ENCODE results near the gene NANOGP8. TPM values are rescaled to one million over a fixed set of nuclear protein-coding genes. Genes with fewer than 3 reads are reported as not detected.

Gene NANOGP8
- total and polyA plus RNA-seq, 9 of the 15 experiments (the other 6 are each of a cell fraction or from before 2014, with no cell fraction given), result not detected

DNA sequence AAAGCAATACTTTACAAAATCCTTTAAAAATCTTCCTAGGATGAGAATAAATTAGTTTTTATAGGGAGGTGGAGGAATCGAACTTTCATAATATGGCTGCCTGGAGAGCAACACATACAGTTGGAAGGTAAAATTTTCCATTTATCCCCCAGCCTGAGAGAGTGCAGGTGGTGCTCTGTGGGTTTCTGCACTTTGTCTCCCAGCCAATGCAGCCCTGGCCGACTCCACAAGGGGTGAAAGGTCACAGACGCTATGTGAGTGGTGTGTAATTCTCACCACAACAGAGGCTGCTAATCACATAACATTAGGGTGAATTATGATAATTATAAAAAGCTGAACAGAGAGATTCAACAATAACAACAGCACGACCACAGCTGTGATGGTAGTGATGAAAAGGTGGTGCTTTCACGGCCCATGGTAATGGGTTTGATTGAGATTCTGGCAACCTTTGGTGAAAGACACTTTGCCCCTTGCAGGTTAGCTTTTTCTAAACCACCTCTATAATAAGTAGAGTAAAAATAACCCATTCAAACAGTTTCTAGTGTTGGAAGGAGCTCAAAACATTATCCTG lies 30.1 kb upstream of the NANOGP8 start:
- Histone ChIP-seq H3K4me1 (replicated peaks in 1 of 2; ENCODE audit: control insufficient read depth in 2 of 2, insufficient read depth in 2 of 2, low read length in 2 of 2) (no peaks in the 10 kb centered on the region), H3K9me1 (ENCODE audit: control insufficient read depth, insufficient read depth, low read length) (no peaks in the 10 kb centered on the region), H3K27ac (ENCODE audit: extremely low read depth, low read depth, low read length) (no peak overlapping the region), H3K9ac (ENCODE audit: insufficient read depth in 1 of 2, low read depth in 2 of 2, low read length in 2 of 2) (no peak overlapping the region), H3K4me2 (ENCODE audit: insufficient read depth, low read length) (no peak overlapping the region), H3K4me3 (no peak overlapping the region), H2AFZ (ENCODE audit: low read depth, low read length) (peak overlapping the region; percentile 27; the same call in 1 of the 2 replicates), H4K20me1 (replicated peaks; ENCODE audit: control insufficient read depth, insufficient read depth, low read length) (no peaks in the 10 kb centered on the region), H3K79me2 (ENCODE audit: control insufficient read depth, insufficient read depth, low read length) (no peaks in the 10 kb centered on the region), H3K36me3 (ENCODE audit: control insufficient read depth, insufficient read depth, low read length) (no peaks in the 10 kb centered on the region), H3K27me3 (ENCODE audit: control insufficient read depth in 2 of 2, insufficient read depth in 2 of 2, low read length in 2 of 2) (no peaks in the 10 kb centered on the region), H3K9me3 (replicated peaks; ENCODE audit: control insufficient read depth, insufficient read depth, low read depth, low read length) (no peaks in the 10 kb centered on the region)
- no TSS peak for BruUV-seq (replicated peaks)
- in situ Hi-C loops (cut with MboI), result no loop called here
- ChIA-PET CTCF (ENCODE audit: low intra/inter-chr PET ratio) (no interaction called here), POLR2A (no interaction called here)
- TF ChIP-seq ZNF140 (CRISPR knock-in tag; IDR thresholded peaks at IDR 0.05), result no peak
- no peak; the same call in 1 of the 2 replicates for TF ChIP-seq NR2C2 (CRISPR knock-in tag; IDR thresholded peaks at IDR 0.05)
- TF ChIP-seq NR2C2 (tag; IDR thresholded peaks at IDR 0.05), result peak; percentile 23; the same call in 1 of the 2 replicates
- peak; percentile 67; the same call in 1 of the 2 replicates for TF ChIP-seq NR2C1 (IDR thresholded peaks at IDR 0.05)
- TF ChIP-seq NR2C1 (tag; IDR thresholded peaks at IDR 0.05), result peak; percentile 55
- intact Hi-C loops (cut with micrococcal nuclease), result no loop called here
- DNase-seq (ENCODE audit: extremely low read depth in 1 of 4, low spot score in 3 of 4), result peak in 1 of 4 experiments; percentile 26
- 11% methylated on average over 5 of the region's 5 CpGs for WGBS (ENCODE audit: insufficient coverage, low coverage, missing lambda C conversion rate)
- peak; percentile 63; the same call in 2 of the 3 replicates for ATAC-seq
- FAIRE-seq, result no peak

DNA sequence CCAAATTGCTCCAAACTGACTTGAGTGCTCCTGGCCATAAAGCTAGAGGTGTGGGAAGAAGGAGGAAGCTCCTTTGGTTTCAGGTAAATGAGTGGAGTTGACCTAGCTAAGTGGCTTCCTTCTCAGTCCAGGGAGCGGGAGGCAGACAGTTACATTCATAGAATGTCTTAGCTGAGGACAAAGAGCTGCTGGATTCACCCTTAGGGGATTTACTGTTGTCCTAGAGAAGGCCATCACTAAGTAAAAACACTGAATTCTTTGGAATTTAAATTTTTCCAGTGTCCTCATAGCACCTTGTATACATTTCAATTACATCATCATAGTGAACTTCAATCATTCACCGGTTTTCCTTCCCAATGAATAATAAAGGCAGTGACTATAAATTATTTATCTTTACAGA lies 27.3 kb upstream of the NANOGP8 start:
- Histone ChIP-seq H2AFZ (ENCODE audit: low read depth, low read length) (no peak overlapping the region), H3K4me1 (replicated peaks in 1 of 2; ENCODE audit: control insufficient read depth in 2 of 2, insufficient read depth in 2 of 2, low read length in 2 of 2) (no peaks in the 10 kb centered on the region), H3K4me2 (ENCODE audit: insufficient read depth, low read length) (no peak overlapping the region), H3K79me2 (ENCODE audit: control insufficient read depth, insufficient read depth, low read length) (no peaks in the 10 kb centered on the region), H3K9me3 (replicated peaks; ENCODE audit: control insufficient read depth, insufficient read depth, low read depth, low read length) (no peaks in the 10 kb centered on the region), H3K4me3 (no peak overlapping the region), H3K27ac (ENCODE audit: extremely low read depth, low read depth, low read length) (no peak overlapping the region), H3K9me1 (ENCODE audit: control insufficient read depth, insufficient read depth, low read length) (no peaks in the 10 kb centered on the region), H3K9ac (ENCODE audit: insufficient read depth in 1 of 2, low read depth in 2 of 2, low read length in 2 of 2) (no peak overlapping the region), H3K36me3 (ENCODE audit: control insufficient read depth, insufficient read depth, low read length) (no peaks in the 10 kb centered on the region), H3K27me3 (ENCODE audit: control insufficient read depth in 2 of 2, insufficient read depth in 2 of 2, low read length in 2 of 2) (no peaks in the 10 kb centered on the region), H4K20me1 (replicated peaks; ENCODE audit: control insufficient read depth, insufficient read depth, low read length) (no peaks in the 10 kb centered on the region)
- WGBS (ENCODE audit: insufficient coverage, low coverage, missing lambda C conversion rate), result 53% methylated on average over 2 of the region's 2 CpGs
- no peak for DNase-seq (ENCODE audit: extremely low read depth in 1 of 4, low spot score in 3 of 4)
- intact Hi-C loops (cut with micrococcal nuclease), result no loop called here
- ATAC-seq, result no peak
- ChIA-PET POLR2A (no interaction called here), CTCF (ENCODE audit: low intra/inter-chr PET ratio) (no interaction called here)
- in situ Hi-C loops (cut with MboI), result no loop called here
- TF ChIP-seq HIVEP1 (CRISPR knock-in tag; IDR thresholded peaks at IDR 0.05), result no peak
- TF ChIP-seq, protein P1, sequence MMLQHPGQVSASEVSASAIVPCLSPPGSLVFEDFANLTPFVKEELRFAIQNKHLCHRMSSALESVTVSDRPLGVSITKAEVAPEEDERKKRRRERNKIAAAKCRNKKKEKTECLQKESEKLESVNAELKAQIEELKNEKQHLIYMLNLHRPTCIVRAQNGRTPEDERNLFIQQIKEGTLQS (IDR thresholded peaks at IDR 0.05), result peak; percentile 17; the same call in 1 of the 2 replicates
- TF ChIP-seq, protein P1 (CRISPR knock-in tag; conservative IDR thresholded peaks at IDR 0.05), result no peak
- no TSS peak for BruUV-seq (replicated peaks)
- FAIRE-seq, result no peak
